HG03025 (cell line): ENCODE results near the gene MIER2.
"Not testable (repeated sequence)": the region's sequence is repeated elsewhere in the genome, so short reads cannot be mapped to it uniquely, and the experiment has no call there.

Experiments
- ATAC-seq: cut with Tn5 transposase; IDR thresholded peaks from one replicate; pipeline ENCODE4 v1.9.1; 2021; ENCODE audit warnings: mild to moderate bottlenecking, moderate library complexity; ENCODE audit not compliant: unreplicated experiment, low FRiP score

MIER2 gene, protein sequence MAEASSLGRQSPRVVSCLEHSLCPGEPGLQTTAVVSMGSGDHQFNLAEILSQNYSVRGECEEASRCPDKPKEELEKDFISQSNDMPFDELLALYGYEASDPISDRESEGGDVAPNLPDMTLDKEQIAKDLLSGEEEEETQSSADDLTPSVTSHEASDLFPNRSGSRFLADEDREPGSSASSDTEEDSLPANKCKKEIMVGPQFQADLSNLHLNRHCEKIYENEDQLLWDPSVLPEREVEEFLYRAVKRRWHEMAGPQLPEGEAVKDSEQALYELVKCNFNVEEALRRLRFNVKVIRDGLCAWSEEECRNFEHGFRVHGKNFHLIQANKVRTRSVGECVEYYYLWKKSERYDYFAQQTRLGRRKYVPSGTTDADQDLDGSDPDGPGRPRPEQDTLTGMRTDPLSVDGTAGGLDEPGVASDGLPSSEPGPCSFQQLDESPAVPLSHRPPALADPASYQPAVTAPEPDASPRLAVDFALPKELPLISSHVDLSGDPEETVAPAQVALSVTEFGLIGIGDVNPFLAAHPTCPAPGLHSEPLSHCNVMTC

DNA sequence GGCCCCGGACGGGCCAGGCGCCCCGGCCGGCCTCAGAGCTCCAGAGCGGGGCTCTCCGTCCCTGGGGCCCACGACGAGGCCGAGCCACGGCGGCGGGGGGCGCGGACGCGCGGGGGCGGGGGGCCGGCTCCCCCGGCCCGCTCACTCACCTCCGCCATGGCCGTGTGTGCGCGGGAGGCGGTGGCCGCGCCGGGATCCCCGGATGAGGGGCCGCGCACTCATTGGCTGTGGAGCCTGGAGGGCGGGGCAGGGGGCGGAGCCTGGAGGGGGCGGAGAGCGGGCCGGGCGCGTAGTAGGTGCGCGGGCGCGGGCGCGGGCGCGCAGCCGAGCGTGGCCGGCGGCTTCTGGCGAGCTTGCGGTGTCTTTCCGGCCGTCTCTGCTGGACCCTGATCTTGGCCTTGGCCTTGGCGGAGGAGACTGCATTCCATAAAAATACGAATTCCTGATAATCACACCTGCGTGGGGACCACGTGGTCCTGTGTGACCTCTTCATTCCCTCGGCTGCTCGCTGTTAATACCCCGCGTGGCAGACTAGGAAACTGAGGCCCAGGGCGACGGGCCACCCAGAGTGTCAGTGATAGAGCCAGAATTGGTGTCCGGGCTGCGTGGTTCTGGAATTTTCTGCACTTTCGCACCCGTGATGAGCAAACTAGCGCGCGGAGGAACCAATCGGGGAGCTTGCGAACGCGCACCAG, at the start of gene MIER2:
Gene MIER2 (minus strand): TSS at position 172 of the 695 bp plus-strand sequence. CDS start 14 bp downstream, at position 158.
- ATAC-seq = no peak

DNA sequence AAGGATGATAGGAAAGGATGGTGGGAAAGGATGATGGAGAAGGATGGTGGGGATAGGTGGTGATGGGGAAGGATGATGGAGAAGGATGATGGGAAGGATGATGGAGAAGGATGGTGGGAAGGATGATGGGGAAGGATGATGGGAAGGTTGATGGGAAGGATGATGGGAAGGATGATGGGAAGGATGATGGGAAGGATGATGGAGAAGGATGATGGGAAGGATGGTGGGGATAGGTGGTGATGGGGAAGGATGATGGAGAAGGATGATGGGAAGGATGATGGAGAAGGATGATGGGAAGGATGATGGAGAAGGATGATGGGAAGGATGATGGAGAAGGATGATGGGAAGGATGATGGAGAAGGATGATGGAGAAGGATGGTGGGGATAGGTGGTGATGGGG, 49.0 kb upstream of the MIER2 start:
- ATAC-seq = not testable (repeated sequence)

DNA sequence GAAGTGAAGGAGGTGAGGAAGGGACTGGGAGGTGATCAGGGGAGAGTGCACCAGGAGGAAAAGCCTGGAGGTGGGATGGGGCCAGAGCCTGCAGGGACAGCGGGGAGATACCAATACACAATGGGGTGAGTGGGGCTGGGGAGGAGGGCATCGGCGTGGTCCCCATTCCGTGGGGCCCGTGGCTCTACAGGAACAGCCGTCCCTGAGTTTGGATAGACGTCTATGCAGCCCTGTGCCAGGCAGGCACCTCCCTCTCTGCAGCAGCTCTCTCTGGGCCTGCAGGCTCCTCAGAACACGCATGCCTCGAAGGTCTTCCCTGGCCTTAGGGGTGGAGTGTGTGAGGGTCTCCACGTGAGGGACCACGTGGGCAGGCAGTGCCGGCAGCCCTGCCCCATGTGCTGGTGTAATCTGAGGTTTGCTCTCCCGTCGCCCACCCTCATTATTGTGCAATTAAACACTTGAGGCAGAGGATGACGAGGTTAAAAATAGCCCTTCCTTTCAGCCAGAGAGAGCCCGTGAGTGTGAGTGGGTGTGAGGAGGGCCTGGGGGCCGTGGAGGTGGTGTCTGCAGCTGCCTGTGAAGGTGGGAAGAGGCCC, 47.9 kb upstream of the MIER2 start:
- ATAC-seq = no peak

DNA sequence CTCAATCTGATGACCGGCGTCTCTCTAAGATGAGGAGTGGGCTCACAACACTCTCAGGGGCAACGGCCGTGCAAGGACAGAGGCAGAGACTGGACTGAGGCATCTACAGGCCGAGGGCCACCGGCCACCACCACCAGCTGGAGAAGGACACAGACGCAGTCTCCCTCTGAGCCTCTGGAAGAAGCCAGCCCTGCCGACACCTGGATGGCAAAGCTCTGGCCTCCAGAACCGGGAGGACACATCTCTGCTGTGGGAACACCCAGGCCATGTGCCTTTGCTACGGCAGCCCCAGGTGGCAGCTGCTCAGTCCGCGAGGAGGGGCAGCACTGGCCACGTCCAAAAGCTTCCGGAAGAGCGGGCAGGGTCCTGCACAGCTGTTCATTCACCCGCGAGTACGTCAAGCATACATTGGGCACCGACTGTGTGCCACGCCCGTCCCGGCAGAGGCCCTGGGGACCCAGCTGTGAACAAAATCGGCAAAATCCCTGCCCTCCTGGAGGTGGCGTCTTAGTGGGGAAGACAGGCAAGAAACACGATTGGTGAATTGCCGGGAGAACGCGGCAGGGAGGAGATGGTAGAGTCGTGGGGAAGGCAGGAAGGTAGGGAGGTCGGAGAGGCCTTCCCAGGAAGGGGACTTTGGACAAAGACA, 47.3 kb upstream of the MIER2 start:
- ATAC-seq = no peak

DNA sequence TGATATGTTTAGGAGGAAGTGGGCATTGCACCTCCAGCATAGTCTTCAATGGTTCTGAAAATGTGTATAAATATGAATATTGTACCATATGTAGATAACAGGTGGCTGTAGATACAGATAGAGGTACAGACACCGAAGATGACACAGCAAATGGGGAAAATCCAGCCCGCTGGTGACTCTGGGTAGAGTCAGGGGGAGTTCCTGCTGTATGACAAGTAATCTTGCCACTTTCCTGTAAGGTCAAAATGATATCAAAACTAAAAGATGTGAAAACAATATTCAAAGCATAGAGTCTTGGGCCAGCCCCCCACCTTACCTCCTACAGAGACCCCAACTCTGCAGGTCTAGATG, 46.6 kb upstream of the MIER2 start:
- no peak for ATAC-seq

DNA sequence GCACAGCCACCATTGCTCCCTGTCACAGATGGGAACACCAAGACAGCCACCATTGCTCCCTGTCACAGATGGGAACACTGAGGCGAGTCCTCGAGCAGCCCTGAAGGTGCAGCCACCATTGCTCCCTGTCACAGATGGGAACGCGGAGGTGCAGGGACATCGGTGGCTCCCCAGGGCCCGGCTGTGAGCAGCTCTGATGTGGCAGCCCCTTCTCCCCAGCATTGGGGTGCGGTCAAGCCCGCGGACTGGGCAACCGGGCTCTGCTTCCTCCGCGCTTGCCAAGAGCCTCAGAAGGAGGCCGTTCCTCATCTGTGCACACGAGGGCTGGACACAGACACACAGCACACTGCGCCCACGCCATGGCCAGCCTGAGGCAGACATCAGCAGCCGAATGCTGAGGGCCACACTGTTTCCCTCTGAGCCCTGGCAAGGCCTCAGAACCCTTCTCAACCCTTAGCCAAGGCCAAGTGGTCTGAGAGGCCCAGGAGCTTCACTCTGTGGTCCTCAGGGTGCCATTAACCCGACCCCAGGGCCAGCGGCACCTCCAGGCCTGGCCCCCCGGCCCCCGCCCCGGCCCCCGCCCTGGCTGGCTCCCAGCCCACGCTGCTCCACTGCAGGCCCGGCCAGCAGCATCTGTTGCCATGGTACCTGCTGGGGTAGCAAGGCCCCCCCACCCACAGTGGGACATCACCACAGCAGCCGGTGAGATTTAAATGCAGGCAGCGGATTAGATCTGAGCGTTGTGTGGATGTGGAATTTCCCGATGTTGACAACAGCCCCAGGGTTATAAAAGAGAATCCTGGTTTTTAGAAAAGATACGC, 46.0 kb upstream of the MIER2 start:
- ATAC-seq = no peak

DNA sequence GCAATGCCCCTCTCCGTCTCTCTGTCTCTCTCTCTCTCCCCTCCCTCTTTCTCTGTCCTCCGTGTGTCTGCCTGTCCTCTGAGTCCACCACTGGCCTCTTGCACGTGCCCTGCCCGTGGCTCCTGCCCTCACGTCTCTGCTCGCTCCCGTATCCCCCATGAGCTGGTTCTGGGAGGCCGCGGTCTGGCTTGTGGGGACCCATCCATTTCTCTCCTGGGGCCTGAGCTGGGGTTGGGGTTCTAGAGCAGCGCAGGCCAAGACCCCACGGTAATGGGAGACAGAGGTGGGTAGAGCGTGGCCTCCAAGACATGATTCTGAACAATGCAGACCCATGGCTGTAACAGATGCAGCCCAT, 45.3 kb upstream of the MIER2 start:
- no peak for ATAC-seq

DNA sequence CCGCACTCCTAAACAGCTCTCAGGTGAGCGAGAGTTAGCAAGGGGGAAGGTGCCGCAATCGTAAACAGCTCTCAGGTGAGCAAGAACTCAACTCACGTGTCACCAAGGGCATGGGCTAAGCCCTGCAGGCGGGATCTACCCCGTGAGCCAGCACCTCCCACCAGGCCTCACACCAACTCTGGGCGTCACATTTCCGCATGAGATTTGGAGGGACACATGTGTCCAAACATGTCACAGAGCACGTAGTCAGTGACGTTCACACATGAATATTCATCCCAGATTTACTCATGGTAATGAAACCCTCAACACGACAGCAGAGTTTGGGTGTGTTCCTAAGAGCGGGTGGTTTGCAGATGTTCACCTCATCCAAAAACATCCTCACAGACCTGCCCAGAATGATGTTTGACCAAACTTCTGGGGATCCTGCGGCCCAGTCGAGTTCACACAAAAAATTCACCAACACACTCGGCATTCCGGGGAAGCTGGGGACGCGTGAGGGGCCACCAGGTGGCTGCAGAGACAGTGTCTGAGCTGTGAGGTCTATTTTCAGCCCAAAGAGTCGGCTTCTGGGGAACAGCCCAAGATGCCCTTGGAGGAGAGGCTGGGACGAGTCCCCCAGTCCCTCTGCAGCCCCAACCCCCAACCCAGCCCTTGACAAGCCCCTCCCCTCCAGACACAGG, 44.8 kb upstream of the MIER2 start:
- no peak for ATAC-seq

DNA sequence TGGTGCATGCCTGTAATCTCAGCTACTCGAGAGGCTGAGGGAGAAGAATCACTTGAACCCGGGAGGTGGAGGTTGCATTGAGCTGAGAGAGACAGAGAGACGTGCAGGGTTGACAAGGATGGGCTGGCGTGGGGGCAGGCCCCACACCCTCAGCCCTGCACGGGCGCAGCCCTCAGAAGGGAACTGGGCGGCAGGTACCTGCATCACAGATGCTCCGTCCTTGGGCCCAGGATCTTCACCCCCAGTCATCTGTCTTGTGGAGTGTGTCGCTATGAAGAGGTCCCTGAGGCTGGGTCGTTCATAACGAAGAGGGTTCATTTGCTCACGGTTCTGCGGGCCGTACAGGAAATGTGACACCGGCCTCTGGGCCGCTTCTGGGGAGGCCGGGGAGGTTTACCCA, 44.1 kb upstream of the MIER2 start:
- ATAC-seq = no peak

DNA sequence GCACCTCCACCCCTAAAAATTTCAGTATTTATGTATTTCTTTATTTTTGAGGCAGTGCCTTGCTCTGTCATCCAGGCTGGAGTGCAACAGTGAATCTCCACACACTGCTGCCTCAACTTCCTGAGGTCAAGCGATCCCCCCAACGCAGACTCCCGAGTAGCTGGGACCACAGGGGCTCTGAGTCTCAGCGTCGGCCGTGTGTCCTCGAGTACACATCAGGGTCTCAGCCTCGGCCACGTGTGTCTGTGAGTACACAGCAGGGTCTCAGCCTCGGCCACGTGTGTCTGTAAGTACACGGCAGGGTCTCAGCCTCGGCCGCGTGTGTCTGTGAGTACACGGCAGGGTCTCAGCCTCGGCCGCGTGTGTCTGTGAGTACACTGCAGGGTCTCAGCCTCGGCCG, 43.2 kb upstream of the MIER2 start:
- no peak for ATAC-seq

DNA sequence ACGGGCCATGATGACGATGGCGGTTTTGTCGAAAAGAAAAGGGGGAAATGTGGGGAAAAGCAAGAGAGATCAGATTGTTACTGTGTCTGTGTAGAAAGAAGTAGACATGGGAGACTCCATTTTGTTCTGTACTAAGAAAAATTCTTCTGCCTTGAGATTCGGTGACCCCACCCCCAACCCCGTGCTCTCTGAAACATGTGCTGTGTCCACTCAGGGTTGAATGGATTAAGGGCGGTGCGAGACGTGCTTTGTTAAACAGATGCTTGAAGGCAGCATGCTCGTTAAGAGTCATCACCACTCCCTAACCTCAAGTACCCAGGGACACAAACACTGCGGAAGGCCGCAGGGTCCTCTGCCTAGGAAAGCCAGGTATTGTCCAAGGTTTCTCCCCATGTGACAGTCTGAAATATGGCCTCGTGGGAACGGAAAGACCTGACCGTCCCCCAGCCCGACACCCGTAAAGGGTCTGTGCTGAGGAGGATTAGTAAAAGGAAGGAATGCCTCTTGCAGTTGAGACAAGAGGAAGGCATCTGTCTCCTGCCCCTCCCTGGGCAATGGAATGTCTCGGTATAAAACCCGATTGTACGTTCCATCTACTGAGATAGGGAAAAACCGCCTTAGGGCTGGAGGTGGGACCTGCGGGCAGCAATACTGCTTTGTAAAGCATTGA, 42.2 kb upstream of the MIER2 start:
- not testable (repeated sequence) for ATAC-seq

DNA sequence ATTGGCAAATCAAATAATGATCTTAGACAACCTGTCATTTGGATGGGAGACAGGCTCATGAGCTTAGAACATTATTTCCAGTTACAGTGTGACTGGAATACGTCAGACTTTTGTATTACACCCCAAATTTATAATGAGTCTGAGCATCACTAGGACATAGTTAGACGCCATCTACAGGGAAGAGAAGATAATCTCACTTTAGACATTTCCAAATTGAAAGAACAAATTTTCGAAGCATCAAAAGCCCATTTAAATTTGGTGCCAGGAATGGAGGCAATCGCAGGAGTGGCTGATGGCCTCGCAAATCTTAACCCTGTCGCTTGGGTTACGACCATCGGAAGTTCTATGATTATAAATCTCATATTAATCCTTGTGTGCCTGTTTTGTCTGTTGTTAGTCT, 41.6 kb upstream of the MIER2 start:
- not testable (repeated sequence) for ATAC-seq

DNA sequence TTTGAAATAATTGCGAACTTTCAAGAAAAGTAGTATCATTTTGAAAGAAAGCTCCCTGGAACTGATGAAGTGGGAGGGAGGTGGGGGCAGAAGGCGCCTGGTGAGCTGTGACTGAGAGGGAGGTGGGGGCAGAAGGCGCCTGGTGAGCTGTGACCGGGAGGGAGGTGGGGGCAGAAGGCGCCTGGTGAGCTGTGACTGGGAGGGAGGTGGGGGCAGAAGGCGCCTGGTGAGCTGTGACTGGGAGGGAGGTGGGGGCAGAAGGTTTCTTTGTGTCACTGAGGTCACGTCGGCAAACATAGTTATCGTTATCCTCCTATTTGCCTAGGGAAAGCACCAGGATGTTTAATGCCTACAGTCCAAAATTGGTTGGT, 40.2 kb upstream of the MIER2 start:
- ATAC-seq = no peak

DNA sequence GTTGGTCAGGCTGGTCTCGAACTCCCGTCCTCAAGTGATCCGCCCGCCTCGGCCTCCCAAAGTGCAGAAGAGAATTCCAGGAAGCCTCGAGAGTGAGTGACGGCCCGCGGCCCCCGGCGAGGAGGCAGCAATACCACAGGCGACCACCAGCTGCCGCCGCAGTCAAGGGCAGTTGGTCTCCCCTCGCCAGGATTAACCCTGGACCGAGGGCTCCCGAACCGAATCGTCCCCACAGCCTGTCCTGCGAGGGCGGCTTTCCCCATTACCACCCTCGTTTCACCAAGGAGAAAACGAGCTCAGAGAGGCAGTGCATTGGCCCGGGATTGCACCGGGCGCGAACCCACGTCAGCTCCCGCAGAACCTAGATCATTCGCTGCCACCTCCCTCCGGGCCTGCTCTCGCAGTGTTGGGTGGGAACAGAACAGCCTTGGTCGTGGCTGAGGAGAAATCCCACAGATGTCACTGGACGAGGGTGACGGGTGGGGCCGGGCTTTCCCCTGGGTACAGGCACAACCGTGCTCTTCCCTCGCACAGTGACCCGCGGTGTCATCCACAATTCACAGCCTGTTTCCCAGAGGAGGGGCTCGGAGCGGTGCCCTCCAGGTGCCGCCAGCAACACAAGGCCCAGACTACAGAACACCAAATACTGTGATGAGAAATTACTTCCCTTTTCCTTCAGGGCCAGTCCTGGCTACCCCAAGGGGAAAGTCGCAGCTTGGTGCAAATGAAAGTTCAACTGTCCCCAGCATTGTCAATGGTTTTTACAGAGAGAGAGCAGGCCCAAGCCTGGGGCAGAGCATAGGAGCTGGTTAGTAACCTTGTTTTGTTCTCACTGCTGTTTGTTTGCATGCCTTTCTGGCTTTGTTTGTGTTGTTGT, 39.6 kb upstream of the MIER2 start:
- no peak for ATAC-seq

DNA sequence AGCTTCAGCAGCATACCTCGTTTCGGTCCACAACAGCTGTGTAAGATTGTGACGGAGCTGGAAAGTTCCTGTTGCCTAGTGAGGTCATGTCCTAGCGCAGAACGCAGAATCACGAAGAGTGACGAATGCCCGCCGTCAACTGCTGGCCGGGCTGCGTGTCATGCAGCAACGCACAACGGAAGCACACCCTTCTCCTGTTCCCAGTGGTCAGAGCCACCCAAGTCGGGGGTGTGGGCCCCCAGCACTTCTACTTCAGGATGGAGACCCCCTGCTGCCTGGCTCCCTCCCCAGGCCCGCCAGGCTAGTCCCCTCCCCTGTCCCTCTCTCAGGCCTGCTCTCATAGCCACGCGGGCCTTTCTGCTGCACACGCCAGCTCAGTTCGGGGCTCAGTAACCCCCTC, 38.4 kb upstream of the MIER2 start:
- ATAC-seq = no peak

DNA sequence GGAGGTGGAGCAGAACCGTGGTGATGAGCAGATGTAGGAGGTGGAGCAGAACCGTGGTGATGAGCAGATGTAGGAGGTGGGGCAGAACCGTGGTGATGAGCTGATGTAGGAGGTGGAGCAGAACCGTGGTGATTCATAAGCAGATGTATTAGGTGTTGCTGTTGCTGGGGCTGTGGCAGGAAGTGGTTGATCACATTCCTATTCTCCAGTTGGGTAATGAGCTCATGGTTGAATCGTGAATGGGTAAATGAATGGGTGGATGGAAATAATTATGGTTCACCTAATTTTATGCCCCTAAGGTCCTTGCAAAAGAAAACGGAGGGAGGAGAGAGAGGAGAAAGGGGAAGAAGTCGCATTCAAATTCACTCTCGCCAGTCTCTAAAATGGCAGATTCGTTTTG, 38.0 kb upstream of the MIER2 start:
- ATAC-seq = not testable (repeated sequence)

DNA sequence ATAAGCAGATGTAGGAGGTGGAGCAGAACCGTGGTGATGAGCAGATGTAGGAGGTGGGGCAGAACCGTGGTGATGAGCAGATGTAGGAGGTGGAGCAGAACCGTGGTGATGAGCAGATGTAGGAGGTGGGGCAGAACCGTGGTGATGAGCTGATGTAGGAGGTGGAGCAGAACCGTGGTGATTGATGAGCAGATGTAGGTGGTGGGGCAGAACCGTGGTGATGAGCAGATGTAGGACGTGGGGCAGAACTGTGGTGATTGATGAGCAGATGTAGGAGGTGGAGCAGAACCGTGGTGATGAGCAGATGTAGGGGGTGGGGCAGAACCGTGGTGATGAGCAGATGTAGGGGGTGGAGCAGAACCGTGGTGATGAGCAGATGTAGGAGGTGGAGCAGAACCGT, 37.3 kb upstream of the MIER2 start:
- not testable (repeated sequence) for ATAC-seq

DNA sequence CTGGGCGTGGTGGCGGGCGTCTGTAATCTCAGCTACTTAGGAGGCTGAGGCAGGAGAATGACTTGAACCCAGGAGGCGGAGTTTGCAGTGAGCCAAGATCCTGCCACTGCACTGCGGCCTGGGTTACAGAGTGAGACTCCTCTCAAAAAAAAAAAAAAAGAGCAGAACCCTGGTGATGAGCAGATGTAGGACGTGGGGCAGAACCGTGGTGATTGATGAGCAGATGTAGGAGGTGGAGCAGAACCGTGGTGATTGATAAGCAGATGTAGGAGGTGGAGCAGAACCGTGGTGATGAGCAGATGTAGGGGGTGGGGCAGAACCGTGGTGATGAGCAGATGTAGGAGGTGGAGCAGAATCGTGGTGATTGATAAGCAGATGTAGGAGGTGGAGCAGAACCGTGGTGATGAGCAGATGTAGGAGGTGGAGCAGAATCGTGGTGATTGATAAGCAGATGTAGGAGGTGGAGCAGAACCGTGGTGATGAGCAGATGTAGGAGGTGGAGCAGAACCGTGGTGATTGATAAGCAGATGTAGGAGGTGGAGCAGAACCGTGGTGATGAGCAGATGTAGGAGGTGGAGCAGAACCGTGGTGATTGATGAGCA, 36.1 kb upstream of the MIER2 start:
- not testable (repeated sequence) for ATAC-seq
